GM19438 (cell line): ENCODE measurements around the gene ESPN.
"Not testable (repeated sequence)": the region's sequence is repeated elsewhere in the genome, so short reads cannot be mapped to it uniquely, and the experiment has no call there.

Source experiments
- ATAC-seq: cut with Tn5 transposase; IDR thresholded peaks from one replicate; pipeline ENCODE4 v1.9.1; 2021; ENCODE audit warnings: low read depth; ENCODE audit not compliant: unreplicated experiment

The ESPN gene

DNA sequence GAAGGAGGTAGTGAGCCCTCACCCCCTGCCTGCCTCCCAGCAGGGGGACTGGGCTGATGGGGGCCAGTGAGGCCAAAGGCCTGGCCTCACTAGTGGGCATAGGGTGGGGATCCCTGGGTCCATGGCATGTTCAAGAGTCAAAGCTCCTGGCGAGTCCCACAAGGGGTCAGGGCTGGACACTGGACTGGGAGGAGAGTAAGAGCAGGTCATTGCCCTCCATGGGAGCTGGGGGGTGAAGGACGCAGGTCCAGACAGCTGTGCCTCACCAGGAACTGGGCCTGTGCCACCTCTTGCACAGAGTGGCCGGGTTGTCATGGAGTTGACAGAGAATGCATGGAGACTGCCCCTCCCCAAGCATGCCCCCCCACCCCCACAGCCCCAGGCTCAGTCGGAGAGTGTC, 21.4 kb downstream of the ESPN start:
- ATAC-seq = not testable (repeated sequence)

DNA sequence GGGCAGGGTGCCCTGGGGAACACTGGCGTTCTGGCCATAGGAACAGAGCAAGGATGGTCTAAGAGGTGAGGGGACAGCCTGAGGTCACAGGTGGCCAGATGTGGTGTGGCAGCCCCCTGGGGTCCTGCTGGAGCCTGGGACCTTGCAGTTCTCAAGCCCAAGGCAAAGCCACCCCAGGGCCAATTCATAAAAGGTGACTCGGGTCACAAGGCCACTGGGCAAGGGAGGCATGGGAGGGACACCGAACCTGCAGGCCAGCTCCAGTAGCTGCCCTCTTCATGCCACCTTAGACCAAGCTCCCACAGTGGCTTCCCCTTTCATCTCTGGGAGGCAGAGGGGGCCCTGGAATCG, 22.1 kb downstream of the ESPN start:
- ATAC-seq = no peak

DNA sequence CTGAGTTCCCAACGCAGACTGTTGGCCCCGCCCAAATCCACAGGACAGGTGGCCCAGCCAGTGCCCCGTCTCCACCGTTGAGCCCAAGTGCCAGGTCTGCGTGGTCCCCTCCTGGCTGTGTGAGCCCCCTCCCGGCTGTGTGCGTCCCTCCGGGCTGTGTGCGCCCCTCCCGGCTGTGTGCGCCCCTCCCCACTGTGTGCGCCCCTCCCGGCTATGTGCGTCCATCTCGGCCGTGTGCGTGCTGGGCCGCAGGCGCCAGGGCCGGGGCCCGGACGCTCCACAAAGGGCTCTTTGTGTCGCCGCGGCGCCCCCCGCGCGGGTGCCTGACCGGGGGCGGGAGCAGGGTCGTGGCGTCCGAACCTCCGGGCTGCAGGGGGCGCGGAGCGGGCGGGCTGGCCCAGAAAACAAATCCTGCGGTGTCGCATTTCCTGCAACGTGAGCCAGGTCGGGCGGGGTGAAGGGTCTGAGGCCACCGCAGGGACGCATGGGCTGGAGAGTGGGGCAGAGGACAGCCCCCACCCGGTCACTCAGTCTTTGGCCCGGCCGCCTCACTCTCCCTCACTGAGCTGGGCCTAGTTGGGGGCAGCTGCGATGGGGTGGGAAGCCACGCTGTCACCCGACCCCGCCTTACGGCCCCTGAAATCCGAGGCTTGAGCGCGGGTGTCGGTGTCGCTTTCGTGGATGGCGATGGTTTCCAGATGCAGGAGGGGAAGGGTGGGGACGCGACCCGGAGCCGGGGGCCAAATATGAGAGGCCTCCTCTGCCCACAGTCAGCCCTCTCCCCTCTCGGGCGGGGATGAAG, 22.6 kb downstream of the ESPN start:
- ATAC-seq = no peak

DNA sequence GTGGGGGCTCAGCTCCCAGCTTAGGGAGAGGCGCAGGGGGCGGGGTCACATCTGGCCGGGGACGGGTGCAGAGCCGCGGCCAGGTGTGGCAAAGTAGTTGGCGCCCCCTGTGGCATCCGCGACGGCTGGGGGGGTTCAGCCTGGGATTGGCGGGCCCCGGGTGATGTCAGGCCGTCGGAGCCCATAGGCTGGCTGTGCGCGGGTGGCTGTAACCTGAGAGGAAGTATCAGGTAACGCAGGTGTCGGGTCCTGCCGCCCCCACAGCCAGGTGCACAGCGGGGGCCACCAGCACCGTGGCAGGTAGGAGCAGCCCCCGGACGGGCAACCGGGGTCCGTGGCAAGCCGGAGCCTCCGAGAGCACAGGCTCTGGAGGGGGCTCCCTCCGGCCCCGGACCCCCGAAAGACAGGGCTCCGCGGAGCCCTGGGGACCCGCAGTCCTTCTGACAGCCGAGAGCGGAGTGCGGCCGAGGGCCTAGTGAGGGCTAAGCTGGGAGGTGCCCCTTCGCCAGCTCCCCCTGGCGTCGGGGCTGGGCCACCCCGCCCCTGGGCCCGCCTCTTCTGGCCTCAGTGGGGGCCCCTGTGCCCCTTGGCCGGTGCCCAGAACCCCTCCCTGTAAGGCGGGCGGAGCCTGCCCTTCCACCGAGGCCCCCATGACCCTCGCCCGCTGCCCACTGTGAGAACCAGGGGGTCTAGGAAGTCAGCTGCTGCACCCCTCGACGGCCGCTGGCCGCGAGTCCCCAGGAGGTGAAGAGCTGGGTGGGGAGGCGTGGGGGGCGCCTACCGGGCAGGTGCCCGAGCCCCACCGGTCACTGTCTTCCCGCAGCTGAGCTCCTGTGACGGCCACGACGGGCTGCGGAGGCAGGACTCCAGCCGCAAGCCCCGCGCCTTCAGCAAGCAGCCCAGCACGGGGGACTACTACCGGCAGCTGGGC, 23.5 kb downstream of the ESPN start:
- ATAC-seq = no peak

DNA sequence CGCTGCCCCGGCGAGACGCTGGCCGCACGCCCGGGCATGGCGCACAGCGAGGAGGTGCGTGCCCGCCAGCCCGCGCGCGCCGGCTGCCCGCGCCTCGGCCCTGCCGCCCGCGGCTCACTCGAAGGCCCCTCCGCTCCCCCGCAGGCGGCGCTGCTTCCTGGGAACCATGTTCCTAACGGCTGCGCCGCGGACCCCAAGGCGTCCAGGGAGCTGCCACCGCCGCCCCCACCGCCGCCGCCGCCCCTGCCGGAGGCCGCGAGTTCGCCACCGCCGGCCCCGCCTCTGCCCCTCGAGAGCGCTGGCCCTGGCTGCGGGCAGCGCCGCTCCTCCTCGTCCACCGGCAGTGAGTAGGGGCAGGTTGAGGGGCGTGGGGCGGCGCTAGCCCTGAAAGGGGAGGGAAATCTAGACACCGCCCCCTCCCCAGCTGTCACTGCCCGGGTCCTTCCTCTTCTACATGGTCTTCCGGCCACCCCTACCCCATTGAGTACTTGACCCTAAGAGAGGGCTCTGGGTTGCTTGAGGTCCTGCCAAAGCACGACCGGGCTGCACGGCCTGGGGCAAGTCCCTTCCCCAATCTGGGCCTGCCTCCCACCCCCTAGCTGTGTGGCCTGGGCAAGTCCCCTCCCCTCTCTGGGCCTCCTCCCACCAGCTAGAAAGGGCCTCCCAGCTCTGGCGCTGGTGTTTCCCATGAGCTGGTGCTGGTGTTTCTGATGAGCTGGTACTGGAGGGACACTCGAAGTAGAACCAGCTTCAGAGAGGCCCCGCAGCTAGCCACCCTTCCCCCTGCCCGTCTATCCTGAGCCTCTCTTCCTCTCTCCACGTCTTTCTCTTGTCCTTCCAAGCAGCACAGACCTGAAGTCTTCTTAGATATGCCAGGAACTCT, 24.4 kb downstream of the ESPN start:
- ATAC-seq = no peak

DNA sequence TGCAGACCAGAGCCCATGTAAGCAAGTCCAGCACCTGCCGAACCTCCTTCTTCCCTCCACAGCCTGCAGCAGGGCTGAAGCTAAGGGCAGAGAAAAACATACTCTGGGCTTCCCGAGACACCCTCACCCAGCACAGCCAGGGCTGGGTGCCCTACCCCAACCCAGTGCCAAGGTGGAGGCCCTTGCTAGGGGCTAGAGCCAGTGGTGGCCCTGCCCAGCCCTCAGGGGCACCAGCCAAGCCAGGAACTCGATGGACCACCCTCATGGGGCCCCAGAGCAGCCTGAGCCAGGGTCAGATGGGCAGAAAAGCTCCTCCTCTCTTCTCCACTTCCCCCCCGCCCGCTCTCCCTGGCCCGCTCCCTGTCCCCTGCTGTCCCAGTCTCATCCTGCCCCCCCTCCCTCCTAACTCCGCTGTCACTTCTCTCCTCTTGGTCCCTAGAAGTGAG, 25.5 kb downstream of the ESPN start:
- no peak for ATAC-seq

DNA sequence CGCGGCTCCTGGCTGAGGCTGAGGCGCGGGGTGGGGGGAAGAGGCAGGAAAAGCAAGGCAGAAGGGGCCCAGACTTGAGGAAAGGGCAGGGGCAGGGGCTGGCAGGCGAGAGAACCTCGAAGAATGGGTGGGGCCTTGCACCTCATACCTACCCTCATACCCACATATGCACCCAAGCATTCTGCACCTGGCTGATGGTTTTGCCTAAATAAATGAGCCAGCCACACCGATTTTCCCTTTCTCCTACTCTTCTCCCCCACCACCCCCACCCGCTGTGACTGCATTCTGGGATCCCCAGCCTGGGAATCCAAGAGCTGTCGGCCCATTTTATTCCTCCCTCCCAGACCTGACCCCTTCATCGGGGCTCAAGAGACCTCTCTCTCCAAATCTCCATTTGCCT, 25.9 kb downstream of the ESPN start:
- ATAC-seq = not testable (repeated sequence)

DNA sequence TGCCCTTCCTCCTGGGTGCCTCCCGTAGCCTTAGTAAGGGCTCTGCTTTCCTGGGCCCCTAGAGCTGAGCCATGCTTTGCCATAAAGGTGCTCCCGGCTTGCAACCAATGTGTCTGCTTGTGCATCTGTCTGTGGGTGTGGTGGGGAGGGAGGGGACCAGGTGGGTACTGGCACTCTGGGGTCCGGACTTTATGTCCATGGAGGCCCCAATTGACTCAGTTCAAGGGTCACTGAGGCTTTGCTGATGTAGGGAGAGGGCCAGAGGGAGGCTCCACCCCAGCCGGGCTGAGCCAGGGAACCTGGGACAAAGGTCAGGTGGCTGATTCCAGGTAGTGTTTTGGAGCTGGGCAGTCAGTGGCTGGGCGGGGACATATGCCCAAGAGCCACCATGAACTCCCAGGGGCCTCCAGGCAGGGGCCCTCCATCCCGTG, 26.4 kb downstream of the ESPN start:
- no peak for ATAC-seq

DNA sequence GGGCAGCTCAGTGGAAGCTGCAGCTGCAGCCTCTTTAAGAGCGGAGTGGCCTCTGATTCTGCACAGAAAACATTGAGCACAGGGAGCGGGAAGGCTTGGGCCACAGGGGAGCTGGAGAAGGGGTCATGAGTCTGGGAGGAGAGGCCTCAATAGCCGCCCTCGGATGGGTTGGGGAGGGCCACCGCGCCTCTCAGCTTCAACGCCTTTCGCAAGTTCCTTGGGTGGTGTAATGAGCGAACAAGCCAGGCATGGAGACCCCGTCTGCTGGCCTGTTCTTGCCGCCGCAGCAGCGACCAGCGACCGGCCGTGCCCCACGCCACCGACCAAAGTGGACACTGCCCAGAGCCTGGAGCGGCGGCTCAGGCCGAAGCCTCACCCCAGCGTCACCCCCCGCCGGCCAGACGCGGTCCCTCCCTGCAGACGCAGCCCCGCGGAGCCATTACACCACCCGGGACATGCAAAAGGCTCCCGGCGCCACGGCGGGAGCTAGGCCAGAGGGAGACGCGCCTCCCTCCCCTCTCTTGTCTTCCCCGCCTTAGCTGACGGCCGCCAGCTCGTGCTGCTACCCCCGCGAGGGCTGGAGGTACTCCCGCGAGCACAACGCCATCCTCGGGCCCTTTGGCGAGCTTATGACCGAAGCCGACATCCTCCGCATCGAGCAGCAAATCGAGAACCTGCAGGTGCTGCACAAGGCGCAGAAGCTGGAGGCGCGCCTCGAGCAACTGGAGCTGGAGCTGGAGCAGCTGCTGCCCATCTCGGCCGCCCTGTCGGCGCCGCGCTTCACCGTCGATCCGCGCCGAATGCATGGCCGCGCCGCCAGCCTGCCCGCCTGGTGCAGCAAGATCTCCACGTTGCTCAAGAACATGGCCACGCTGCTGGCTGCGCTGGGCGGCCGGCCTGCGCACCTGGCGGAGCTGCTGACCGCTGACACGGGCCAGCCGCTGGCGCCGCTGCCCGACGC, 29.6 kb downstream of the ESPN start:
- not testable (repeated sequence) for ATAC-seq

DNA sequence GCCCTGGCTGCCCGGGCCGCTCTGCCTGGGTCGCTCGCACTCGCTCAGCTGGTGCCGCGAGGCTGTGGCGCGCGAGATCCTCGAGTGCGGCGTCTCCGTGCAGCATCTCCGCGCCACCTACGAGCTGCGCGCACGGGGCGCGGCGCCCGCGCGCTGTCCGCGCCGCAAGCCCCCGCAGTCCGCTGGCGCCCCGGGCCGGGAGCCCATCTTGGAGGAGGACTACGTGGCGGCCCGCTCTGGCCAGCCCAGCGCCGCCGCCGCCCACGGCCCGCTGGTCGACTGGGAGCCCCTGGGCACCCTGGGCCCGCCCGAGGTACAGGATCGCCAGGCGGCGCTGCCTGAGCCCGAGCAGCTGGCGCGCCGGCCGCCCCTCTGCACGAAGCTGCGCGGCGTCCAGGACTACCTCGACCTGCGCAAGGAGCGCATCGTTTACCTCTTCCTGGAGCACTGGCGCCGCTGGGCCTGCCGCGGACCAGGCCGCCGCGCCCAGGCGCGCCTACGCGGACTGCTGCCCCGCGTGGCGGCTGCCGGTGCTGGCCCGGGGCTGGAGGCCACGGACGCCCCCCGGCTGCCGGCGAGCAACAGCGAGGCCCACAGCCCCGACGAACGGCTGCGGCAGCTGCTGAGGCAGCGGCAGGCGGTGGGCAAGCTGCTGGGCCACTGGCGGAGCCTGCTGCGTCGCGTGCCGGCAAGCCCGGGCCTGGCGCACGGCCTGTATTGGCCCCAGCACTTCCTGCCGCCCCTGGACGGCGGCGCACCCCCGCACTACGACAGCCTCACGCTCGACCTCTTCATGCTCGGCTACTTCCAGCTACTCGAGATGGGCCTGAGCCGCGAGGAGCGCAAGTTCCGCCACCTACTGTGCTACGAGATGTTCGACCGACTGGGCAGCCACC, 30.5 kb downstream of the ESPN start:
- no peak for ATAC-seq

DNA sequence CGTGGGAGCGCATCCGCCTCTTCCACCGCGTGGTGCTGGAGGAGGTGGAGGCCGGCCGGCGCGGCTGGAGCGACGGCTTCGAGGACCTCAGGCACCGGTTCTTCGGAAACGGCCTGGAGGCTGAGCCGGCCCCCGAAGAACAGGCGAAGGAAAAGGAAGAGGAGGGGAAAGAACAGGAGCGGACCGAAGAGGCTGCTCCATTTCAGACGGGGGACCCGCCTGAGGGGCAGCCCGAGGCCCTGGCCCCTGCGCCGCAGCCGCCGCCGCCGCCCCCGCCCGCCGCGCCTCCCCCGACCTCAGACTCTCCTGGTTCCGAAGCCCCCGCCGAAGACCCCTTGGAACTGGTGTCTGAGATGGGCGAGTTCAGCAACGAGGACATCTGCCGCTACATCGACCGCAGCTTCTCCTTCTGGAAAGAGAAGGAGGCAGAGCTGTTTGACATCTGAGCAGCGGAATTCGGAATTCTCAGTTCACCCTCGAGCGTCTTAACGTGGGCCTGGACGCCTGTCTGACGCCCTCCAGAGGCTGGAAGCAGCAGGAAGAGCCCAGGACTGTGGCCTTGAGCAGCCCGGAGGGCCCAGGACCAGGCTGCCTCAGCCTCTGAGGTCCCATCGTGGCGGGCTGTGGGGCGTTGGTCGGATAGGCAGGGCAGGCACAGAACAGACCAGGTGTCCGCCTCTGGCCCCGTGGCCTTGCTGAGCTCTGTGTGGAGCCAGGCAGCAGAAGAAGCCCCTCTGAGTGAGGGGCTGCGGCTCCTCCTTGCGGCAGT, 31.4 kb downstream of the ESPN start:
- ATAC-seq = not testable (repeated sequence)

DNA sequence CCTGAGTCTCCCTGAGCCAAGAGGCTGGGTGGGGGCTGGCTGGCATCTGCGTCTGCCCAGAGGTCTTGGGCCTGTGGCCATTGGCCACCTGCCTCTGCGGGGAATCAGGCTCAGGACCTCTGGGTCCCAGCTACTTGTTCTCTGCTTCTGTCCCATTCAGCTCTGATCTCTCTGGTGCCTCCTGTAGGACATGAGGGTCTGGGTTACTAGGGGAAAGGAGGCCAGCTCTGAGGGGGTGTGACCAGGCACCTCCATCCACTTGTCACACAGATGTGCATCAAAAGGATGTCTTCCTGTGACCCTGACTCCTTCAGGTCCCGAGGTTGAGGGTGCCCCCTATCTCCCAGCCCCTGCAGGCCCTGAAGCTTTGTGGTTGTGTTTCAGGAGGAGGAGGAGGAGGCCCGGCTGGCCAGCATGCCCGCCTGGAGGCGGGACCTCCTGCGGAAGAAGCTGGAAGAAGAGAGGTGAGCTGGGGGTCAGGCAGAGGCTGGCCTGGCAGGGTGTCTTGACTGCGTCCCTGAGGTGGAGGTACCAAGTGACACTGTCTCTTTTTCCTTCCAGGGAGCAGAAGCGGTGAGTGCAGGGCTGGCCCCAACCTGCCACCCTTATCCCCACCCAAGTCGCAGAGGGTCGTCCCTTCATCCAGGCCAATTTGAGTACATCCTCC, 32.4 kb downstream of the ESPN start:
- no peak for ATAC-seq

DNA sequence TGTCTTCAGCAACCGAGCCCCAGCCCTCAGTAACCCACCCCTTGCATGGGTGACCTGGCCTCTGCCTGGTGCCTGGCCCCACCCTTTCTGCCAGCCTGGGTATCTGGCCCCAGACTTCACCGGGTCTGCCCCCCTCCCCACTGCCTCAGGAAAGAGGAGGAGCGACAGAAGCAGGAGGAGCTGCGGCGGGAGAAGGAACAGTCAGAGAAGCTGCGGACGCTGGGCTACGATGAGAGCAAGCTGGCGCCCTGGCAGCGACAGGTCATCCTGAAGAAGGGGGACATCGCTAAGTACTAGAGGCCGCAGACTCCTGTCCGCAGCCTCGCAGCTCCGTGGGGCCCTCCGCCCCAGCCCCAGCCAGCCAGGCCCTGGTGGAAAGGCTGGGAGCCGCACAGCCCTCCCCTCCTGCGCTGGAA, 35.3 kb downstream of the ESPN start:
- no peak for ATAC-seq

DNA sequence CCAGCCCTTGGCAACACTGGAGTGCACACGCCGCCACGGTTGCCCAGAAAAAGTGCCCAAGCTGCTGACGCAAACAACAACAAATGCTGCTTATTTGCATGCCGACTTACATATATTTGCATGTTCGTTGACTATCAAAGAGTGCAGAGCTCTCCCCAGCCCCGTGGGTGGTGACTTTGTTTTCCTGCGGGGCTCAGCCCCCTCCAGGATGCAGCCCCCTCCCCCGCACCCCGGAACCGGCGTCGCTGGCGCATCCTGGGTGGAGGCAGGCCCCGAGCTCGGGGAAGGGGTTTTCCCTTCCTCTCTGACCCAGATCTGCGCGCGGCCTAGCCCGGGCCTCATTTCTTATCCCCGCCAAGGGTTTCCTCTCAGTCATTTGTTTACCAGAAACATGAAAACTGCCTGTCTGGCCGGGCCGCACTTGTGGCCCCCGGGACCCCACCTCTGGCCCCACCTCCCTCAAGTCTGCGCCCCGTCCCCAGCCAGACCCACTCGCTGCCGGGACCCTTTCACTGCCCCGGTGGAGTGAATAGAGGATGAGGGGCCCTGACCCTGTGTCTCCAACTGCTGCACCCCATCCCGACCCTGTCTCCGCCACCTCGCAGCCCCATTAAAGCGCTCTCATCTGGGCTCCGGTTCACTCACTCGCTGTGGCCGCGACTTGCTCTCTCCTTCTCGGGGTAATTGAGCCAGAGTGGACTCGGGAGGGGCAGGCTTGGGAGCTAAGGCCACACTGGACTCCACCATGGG, 35.9 kb downstream of the ESPN start:
- ATAC-seq = no peak

DNA sequence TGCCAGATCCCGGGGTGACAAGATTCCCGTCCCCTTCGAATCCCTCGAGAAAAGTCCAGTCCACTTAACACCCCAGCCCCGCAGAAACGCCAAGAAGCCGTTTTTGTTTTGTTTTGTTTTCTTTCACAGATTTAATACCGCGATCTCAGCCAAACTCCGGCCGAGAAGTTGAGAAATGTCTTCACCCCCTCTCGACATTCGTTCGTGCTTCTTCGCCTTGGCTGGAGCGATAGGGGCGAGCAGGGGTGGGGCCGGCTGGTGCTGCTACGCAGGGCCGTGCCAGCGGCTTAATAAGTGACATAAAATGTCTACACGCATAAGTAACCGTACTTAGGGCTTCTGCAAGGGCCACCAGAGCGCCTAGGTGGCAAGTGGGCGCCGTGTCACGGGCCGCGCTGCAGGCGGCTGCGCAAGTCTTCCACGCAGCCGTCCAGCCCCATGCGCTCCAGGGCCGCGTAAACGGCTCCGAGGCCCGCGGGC, 36.5 kb downstream of the ESPN start:
- ATAC-seq = no peak
